Bronchial epithelial cell (primary cell): Measurements from ENCODE around the gene C10orf90. TPM values are rescaled to one million over a fixed set of nuclear protein-coding genes. Genes with fewer than 3 reads are reported as not detected.
"Not testable (repeated sequence)": the region's sequence is repeated elsewhere in the genome, so short reads cannot be mapped to it uniquely, and the experiment has no call there.

Experiments
- DNase-seq: peaks from one replicate; pipeline ENCODE4 v3.0.0-alpha.2; 2010; ENCODE audit warnings: low read depth
- FAIRE-seq: peaks from 2 replicates; lab custom pipeline; 2011; peaks lifted over from hg19 to GRCh38; lab: Jason Lieb, UNC
- H3K27me3 ChIP-seq: 2 replicates; pipeline ENCODE4 v1.5.1; 2011; ENCODE audit warnings: low read length; ENCODE audit not compliant: control insufficient read depth, insufficient read depth
- H3K36me3 ChIP-seq: 2 replicates; pipeline ENCODE4 v1.5.1; 2011; ENCODE audit warnings: low read length; ENCODE audit not compliant: control insufficient read depth, insufficient read depth
- H3K4me3 ChIP-seq: 2 replicates; pipeline ENCODE4 v1.5.1; 2011; ENCODE audit warnings: mild to moderate bottlenecking, low read depth, low read length, control low read depth
- total RNA-seq: library from RNA; depleted of rRNA; stranded (reverse); fragments of >200 nt; gene quantifications from 2 replicates; pipeline ENCODE4 v1.2.1, GENCODE V29; 2014
- TF ChIP-seq, protein P1 (sequence below): IDR thresholded peaks from 2 replicates; pipeline ENCODE4 v1.5.1; 2011; ENCODE audit warnings: mild to moderate bottlenecking, moderate library complexity, low read length, control low read depth, inconsistent platforms; ENCODE audit not compliant: insufficient read depth, severe bottlenecking

The C10orf90 gene
- total RNA-seq, 1 donor from 2014 or later: not detected

DNA sequence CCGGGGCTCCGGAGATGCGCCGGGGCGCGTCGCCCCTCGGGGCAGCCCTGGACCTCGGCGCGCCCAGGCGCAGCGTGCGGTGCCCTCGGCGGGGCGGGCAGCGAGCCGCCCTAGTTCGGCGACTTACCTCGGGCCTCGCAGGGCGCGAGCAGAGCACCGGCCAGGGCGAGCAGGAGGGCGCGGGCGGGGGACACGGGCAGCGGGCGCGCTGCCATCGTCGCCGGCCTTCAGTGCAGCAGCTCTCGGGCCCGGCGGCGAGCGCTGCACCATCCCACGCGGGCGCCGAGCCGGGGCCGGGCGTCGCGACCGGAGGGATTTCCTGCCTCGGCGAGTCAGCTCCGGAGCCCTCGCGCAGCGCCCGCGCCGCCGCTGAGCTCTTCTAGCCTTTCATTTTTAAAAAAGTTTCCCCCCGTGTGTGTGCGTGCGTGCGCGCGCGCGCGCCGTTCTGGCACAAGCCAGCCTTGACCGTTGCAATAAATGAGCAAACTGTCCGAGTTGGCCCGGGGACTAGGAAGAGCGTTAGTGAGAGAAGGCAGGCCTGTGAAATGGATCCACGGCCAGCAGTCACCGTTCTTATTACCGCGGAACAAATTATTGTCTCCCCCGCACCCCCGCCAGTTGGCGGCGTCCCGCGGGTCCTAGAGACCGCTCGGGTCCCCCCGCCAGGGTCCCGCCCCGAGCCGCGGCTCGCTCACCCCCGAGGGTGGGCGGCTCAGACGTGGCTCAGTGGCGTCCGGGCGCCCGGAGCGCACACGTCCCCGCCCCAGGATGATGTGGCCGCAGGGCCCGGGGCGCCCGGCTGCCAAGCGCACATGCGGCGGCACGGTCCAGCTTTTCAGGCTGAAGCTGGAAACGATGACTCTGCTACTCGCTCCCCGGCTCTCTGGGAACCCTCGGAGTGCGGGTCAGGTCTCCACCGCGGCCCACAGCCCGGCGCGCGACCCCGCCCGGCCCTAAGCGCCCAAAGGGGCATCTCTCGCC, 282.3 kb downstream of the C10orf90 start, which contains the start of gene ADAM12:
TSS of gene ADAM12 (minus strand) at position 547 of the 981 bp plus-strand sequence. CDS start at position 215, 332 bp downstream.
- DNase-seq: peak; percentile 18
- TF ChIP-seq, protein P1, sequence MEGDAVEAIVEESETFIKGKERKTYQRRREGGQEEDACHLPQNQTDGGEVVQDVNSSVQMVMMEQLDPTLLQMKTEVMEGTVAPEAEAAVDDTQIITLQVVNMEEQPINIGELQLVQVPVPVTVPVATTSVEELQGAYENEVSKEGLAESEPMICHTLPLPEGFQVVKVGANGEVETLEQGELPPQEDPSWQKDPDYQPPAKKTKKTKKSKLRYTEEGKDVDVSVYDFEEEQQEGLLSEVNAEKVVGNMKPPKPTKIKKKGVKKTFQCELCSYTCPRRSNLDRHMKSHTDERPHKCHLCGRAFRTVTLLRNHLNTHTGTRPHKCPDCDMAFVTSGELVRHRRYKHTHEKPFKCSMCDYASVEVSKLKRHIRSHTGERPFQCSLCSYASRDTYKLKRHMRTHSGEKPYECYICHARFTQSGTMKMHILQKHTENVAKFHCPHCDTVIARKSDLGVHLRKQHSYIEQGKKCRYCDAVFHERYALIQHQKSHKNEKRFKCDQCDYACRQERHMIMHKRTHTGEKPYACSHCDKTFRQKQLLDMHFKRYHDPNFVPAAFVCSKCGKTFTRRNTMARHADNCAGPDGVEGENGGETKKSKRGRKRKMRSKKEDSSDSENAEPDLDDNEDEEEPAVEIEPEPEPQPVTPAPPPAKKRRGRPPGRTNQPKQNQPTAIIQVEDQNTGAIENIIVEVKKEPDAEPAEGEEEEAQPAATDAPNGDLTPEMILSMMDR: no peak
- no peaks in the 10 kb centered on the region for H3K27me3 ChIP-seq
- H3K36me3 ChIP-seq: no peaks in the 10 kb centered on the region
- FAIRE-seq: no peak
- H3K4me3 ChIP-seq: peak within 1 kb of the TSS; percentile 47

DNA sequence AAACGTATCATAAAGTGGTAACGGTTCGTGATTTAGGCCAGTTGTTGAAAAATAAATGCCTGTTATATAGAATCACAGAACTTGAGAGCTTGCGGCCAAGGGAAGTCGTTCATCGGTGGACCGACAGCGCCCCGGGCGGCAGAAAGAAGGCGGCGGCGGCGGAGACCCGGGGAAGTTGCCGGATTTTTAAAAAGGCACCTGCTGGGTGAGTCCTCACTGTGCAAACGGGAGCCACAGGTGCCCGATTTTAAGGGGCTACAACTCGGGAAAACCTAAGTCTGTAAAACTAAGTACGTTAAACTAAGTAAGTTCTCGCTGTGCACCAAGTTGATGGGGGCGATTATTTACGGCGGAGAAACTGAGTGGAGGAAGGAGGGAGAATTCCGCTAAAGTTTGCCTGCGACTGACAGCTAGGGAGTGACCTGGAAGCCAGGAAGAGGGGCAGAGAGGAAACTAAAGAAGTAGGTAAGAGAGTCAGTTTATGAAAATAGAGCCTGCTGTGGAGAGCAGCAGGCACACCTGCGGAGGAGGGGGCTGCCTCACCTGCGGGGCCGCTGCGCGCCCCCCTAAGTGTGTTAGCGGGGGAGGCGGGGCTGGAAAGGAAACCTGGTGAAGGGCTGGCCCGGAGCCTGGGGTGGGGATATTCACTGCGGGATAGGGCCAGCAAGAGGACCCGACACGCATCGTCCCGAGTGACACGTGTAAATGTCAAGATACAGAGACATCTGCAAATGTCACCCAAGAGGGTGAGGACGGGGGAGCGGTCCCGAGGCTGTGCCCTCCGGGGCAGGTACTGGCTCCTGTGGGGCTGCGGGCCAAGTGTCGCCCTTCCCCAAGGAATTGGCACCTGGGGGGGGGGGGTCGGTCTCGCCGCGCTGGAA, 283.2 kb downstream of the C10orf90 start:
- no peaks in the 10 kb centered on the region for H3K27me3 ChIP-seq
- H3K36me3 ChIP-seq: no peaks in the 10 kb centered on the region
- DNase-seq (peak; percentile 50), FAIRE-seq (no peak)
- TF ChIP-seq, protein P1: peak; percentile 84
- H3K4me3 ChIP-seq: peak overlapping the region; percentile 47

GRCh38 chr10:126384269-126384873, 286.1 kb downstream of the C10orf90 start:
- no peaks in the 10 kb centered on the region for H3K36me3 ChIP-seq
- FAIRE-seq: no peak
- H3K4me3 ChIP-seq: no peak overlapping the region
- TF ChIP-seq, protein P1: no peak
- peak; percentile 80 for DNase-seq
- no peaks in the 10 kb centered on the region for H3K27me3 ChIP-seq

- H3K36me3 ChIP-seq: no peaks in the 10 kb centered on the region
- H3K27me3 ChIP-seq: no peaks in the 10 kb centered on the region
- no peak for DNase-seq
- FAIRE-seq: no peak
- no peak overlapping the region for H3K4me3 ChIP-seq
- TF ChIP-seq, protein P1: no peak
Observed at GRCh38 chr10:126380352-126381076, 290.0 kb downstream of the C10orf90 start.

GRCh38 chr10:126379166-126379565, 291.3 kb downstream of the C10orf90 start:
- H3K4me3 ChIP-seq, H3K36me3 ChIP-seq, H3K27me3 ChIP-seq, FAIRE-seq, DNase-seq: not testable (repeated sequence)
